Heart left ventricle (tissue), 16 donors: ENCODE results near the gene BSPRY. TPM values are rescaled to one million over a fixed set of nuclear protein-coding genes. Genes with fewer than 3 reads are reported as not detected.

Experiments
- ATAC-seq, 4 donors: fragments of 200-7000 bp; cut with Tn5 transposase; one replicate each; pipeline ENCODE4 v1.9.1; 2020 to 2022; ENCODE audit warnings: moderate library complexity in 4 of 4, mild to moderate bottlenecking in 3 of 4, moderate number of reproducible peaks in 1 of 4
- DNase-seq, 5 donors: peaks; one replicate each; pipeline ENCODE4 v3.0.0-alpha.2; 2020
- H3K27ac ChIP-seq, 12 donors: fragments of 200-600 bp; sonication (generic) in 4 of 12; one replicate each; pipeline versions ENCODE4 v1.5.0 to v1.8.0; 2016 to 2022; ENCODE audit warnings: mild to moderate bottlenecking in 2 of 12
- H3K27me3 ChIP-seq, 9 donors: fragments of 200-600 bp; sonication (generic) in 2 of 9; one replicate each; pipeline versions ENCODE4 v1.5.1 to v1.8.0; 2016 to 2022; ENCODE audit warnings: mild to moderate bottlenecking in 3 of 9
- H3K36me3 ChIP-seq, 9 donors: fragments of 200-600 bp; sonication (generic) in 2 of 9; one replicate each; pipeline versions ENCODE4 v1.5.0 to v1.8.0; 2018 to 2022; ENCODE audit warnings: mild to moderate bottlenecking in 2 of 9
- H3K4me1 ChIP-seq, 12 donors: fragments of 200-600 bp; sonication (generic) in 4 of 12; one replicate each; pipeline versions ENCODE4 v1.5.0 to v1.8.0; 2016 to 2022; ENCODE audit warnings: mild to moderate bottlenecking in 3 of 12
- H3K4me3 ChIP-seq, 12 donors: fragments of 200-600 bp; sonication (generic) in 4 of 12; one replicate each; pipeline versions ENCODE4 v1.5.0 to v1.8.0; 2017 to 2022; ENCODE audit warnings: mild to moderate bottlenecking in 9 of 12, moderate library complexity in 4 of 12
- H3K9me3 ChIP-seq, 12 donors: fragments of 200-600 bp; sonication (generic) in 4 of 12; one replicate each; pipeline versions ENCODE4 v1.5.0 to v1.8.0; 2016 to 2022; ENCODE audit warnings: mild to moderate bottlenecking in 1 of 12
- POLR2A ChIP-seq, 2 donors: fragments of 450-650 bp; IDR thresholded peaks; one replicate each; pipeline ENCODE4 v1.6.1; 2017; ENCODE audit warnings: antibody characterized with exemption in 2 of 2, mild to moderate bottlenecking in 2 of 2, moderate library complexity in 2 of 2
- WGBS, 4 donors: extraction: QIAGEN DNeasy Blood & Tissue Kit in 2 of 4; methylation state at CpG; one replicate each; pipeline versions ENCODE4 v1.1.5 to v1.1.7; 2013 to 2018; 5-methylcytosine and 5-hydroxymethylcytosine counted together
- intact Hi-C, 10 donors: fragments of 100-400 bp; cut with DNase I; formaldehyde crosslinking; loops; one replicate each; pipeline versions ENCODE4 v1.11.1 to v1.14.2; 2022
- polyA plus RNA-seq, 2 donors: library from polyadenylated mRNA; stranded (reverse); fragments of 200-250 nt; gene quantifications; one replicate each; pipeline ENCODE4 v1.2.3, GENCODE V29; 2013
- total RNA-seq, 9 donors: library from RNA; depleted of rRNA in 2 of 9; stranded (reverse); fragments of >200 nt in 2 of 9; fragmentation: NEBNext Ultra II Directional in 3 of 9; extraction: Animal tissue kit (Norgen Biotek cat#: 25700) in 3 of 9; gene quantifications; one replicate each; pipeline versions ENCODE4 v1.1.0 to v1.2.4, GENCODE V29; 2016 to 2023
- TF ChIP-seq, protein P1 (sequence below), 12 donors: fragments of 200-600 bp; sonication (generic) in 4 of 12; IDR thresholded peaks; one replicate each; pipeline versions ENCODE4 v1.5.0 to v1.8.0; 2018 to 2022; ENCODE audit warnings: antibody characterized with exemption in 12 of 12, mild to moderate bottlenecking in 5 of 12
- donor health status: ischemic (EF 13 %, LVEDD 7.1; RV severe dilation, severe dysfunction).
- donor health status: healthy with polysubstance abuse.
- donor health status: DM: no; HTN: yes; CAD: no.
- donor health status: DM: no; HTN: no; CAD: no.
- donor health status: ischemic (EF 25% LVEDD 6.9; RV normal size, moderate dysfunction).
- donor health status: ischemic (EF 25% LVEDD 5.7; RV mildly dilated, moderate dysfunction).
- donor health status: healthy.
- donor health status: DM: yes; HTN: yes; CAD: no.
- donor health status: ischemic (EF 35%, LVEDD 5.7; RV mildly dilated, moderate dysfunction).
- donor health status: nonischemic (EF 11% LVEDD 7.7; RV severe dilation, severe dysfunction).
- donor health status: DM: yes; HTN: yes; CAD: no.
- donor health status: PGD.
- donor health status: ischemic (EF 29% LVEDD 5.4; RV normal size, mild dysfunction).
- donor health status: nonischemic (EF 23%, LVEDD 6.1; RV moderate dilation, normal function).

The BSPRY gene
- total and polyA plus RNA-seq, 11 donors, result 0.39 to 7.6 (median 1.7) TPM; not detected in 1

GRCh38 chr9:113322671-113323070, 26.7 kb upstream of the BSPRY start:
- intact Hi-C loops, result loop anchor here in 1 of 10 donors (5.0 kb wide), 1 partner anchor 45 kb away; no protein-coding TSS in a partner anchor
- Histone ChIP-seq H3K27ac (no peak overlapping the region), H3K27me3 (no peaks in the 10 kb centered on the region), H3K4me3 (no peak overlapping the region), H3K4me1 (peaks cover 0 to 3% (median 0%) of the 10 kb centered on the region in 12 donors), H3K9me3 (no peaks in the 10 kb centered on the region), H3K36me3 (peaks cover 0 to 42% (median 17%) of the 10 kb centered on the region in 9 donors)
- ATAC-seq (no peak), DNase-seq (no peak)
- no peak for TF ChIP-seq POLR2A (IDR thresholded peaks at IDR 0.05)
- TF ChIP-seq, protein P1, sequence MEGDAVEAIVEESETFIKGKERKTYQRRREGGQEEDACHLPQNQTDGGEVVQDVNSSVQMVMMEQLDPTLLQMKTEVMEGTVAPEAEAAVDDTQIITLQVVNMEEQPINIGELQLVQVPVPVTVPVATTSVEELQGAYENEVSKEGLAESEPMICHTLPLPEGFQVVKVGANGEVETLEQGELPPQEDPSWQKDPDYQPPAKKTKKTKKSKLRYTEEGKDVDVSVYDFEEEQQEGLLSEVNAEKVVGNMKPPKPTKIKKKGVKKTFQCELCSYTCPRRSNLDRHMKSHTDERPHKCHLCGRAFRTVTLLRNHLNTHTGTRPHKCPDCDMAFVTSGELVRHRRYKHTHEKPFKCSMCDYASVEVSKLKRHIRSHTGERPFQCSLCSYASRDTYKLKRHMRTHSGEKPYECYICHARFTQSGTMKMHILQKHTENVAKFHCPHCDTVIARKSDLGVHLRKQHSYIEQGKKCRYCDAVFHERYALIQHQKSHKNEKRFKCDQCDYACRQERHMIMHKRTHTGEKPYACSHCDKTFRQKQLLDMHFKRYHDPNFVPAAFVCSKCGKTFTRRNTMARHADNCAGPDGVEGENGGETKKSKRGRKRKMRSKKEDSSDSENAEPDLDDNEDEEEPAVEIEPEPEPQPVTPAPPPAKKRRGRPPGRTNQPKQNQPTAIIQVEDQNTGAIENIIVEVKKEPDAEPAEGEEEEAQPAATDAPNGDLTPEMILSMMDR (IDR thresholded peaks at IDR 0.05), result no peak
- 77 to 79% (median 77%) methylated on average over 6 of the region's 6 CpGs for WGBS, 4 donors

- WGBS, 4 donors, result 95 to 97% (median 96%) methylated on average over 4 of the region's 4 CpGs
- intact Hi-C loops, result no loop called here
- Histone ChIP-seq H3K36me3 (peaks cover 0 to 19% (median under 1%) of the 10 kb centered on the region in 9 donors), H3K4me1 (peaks cover 0 to 14% (median 0%) of the 10 kb centered on the region in 12 donors), H3K4me3 (no peak overlapping the region), H3K27ac (no peak overlapping the region), H3K27me3 (no peaks in the 10 kb centered on the region), H3K9me3 (no peaks in the 10 kb centered on the region)
- no peak for ATAC-seq
- TF ChIP-seq, protein P1 (IDR thresholded peaks at IDR 0.05), result no peak
- no peak for TF ChIP-seq POLR2A (IDR thresholded peaks at IDR 0.05)
- no peak for DNase-seq
Observed at GRCh38 chr9:113326230-113326629, 23.1 kb upstream of the BSPRY start.

DNA sequence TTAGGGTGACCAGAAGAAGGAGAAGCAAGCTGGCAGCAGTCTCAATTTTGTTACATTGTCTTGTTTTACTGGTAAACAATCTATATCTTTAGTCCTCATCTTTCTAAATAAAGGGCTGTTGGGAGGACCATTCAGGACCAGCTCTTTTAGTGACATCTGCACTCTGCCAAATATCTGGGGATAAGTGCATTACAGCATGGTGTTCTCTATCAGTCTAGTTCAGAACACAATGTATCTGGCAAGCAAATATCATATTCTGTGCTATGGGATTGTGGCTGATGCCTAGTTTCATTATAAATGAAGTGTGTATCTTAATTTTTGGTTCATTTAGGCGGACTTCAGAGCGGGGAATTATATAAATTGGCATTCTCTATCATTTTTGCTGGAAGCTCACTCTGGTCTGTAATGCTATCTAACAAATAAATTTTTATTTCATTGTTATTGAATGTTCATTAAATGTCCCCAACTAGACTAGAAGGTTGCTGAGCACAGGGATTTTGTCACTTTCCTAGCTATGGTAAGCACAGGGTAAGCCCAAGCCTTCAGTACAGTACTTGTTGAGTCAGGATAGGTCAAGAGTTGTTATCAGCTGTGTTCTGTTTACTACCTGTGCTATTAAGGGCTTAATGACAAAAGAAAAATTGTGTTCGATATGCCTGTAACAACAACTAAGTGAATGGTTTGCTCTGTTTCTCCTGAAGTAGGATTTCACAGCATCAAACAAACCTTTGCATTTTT, 21.1 kb upstream of the BSPRY start:
- peak; percentile 89 to 94 (median 92) for ATAC-seq

DNA sequence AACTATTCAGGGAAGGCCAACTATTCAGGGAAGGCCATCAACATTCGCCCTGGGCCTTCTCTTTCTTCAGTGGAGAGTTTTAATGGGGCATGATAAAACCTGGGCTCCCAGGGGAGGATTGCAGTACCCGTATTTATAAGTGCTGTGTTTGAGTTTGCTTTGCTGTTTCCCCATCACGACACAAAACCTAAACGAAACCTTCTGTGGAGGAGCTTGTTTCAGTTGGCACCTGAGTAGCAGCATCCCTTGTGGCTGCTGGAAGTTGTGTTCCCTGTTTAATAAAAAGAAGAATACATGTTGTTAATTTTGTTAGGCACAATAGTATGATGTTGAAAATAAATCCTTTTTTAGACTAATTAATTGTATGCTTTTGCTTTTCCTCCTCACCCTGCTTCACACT, 17.6 kb upstream of the BSPRY start:
- WGBS, 4 donors, result 51 to 80% (median 61%) methylated on average over 4 of the region's 4 CpGs
- intact Hi-C loops, result no loop called here

More for the DNA sequence above, 21.1 kb upstream of the BSPRY start:
- DNase-seq, result no peak
- Histone ChIP-seq H3K36me3 (peaks cover 0 to 18% (median 0%) of the 10 kb centered on the region in 9 donors), H3K27ac (peak overlapping the region in 9 of 12 donors; percentile 8 to 65 (median 49)), H3K4me3 (no peak overlapping the region), H3K27me3 (no peaks in the 10 kb centered on the region), H3K9me3 (no peaks in the 10 kb centered on the region), H3K4me1 (peaks cover 0 to 14% (median 0%) of the 10 kb centered on the region in 12 donors)
- intact Hi-C loops, result no loop called here
- TF ChIP-seq, protein P1 (IDR thresholded peaks at IDR 0.05), result no peak
- TF ChIP-seq POLR2A (IDR thresholded peaks at IDR 0.05), result no peak
- WGBS, 4 donors, result 75 to 88% (median 83%) methylated on average over 3 of the region's 3 CpGs

More for the DNA sequence above, 17.6 kb upstream of the BSPRY start:
- DNase-seq (no peak), ATAC-seq (no peak)
- H3K27ac ChIP-seq, result no peak overlapping the region
- H3K4me3 ChIP-seq, result no peak overlapping the region
- peaks cover 0 to 14% (median 0%) of the 10 kb centered on the region in 12 donors for H3K4me1 ChIP-seq
- H3K36me3 ChIP-seq, result peaks cover 0 to 18% (median 0%) of the 10 kb centered on the region in 9 donors
- TF ChIP-seq, protein P1 (IDR thresholded peaks at IDR 0.05), result no peak
- no peaks in the 10 kb centered on the region for H3K9me3 ChIP-seq
- H3K27me3 ChIP-seq, result no peaks in the 10 kb centered on the region
